Transverse colon (tissue), 4 donors: ENCODE data around the gene ACOT11.

Experiments used
- EP300 ChIP-seq: sonication (generic); formaldehyde crosslinking; IDR thresholded peaks from one replicate; pipeline ENCODE4 v1.6.1; 2017; ENCODE audit warnings: antibody characterized with exemption, low read depth
- POLR2AphosphoS5 ChIP-seq, 3 donors: sonication (generic); formaldehyde crosslinking; IDR thresholded peaks; one replicate each; pipeline ENCODE4 v1.6.1; 2016; ENCODE audit warnings: antibody characterized with exemption in 3 of 3
- TF ChIP-seq, protein P1 (sequence below), 5 experiments: fragments of 200-600 bp in 3 of 5; fragments of 450-650 bp in 2 of 5; sonication (generic) in 3 of 5; IDR thresholded peaks; 1 replicate in 2 of 5; 2 replicates in 3 of 5; pipeline ENCODE4 v1.5.1; 2016 to 2017; ENCODE audit warnings: antibody characterized with exemption in 5 of 5, inconsistent platforms in 3 of 5, mild to moderate bottlenecking in 2 of 5, moderate library complexity in 1 of 5

DNA sequence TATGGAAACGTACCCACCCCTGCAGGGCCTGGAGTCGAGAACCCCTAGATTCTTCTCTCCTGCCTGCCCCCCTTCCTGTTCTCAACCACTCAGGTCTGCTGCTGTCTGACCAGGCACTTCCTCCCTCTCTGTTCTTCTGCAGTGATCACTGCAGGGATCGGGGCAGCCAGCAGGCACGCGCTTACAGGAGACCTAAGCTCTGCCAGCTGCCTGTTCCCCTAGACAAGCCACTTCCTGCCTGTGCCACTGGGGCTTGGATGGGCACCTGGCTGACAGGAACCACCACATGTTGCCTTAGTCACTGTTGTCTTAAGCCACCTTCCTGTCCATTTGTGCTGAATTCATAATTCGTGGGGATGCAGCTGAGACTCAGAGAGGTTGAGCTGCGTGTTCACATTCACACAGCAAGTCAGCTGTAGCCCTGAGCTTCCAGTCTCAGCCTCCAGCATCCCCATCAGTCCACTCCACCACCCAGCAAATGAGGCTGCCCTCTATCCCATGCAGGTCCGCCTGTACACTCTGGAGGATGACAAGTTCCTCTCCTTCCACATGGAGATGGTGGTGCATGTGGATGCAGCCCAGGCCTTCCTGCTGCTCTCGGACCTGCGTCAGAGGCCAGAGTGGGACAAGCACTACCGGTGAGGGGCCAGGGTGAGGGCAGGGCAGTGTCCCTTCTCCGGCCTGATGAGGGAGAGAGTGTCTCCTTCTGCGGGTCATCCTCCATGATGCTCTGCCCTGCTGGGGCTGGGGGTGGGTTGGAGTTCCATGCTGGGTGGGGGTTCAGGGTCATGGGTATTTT, 56.7 kb downstream of the ACOT11 start:
- no peak for TF ChIP-seq POLR2AphosphoS5 (IDR thresholded peaks at IDR 0.05)
- TF ChIP-seq, protein P1, sequence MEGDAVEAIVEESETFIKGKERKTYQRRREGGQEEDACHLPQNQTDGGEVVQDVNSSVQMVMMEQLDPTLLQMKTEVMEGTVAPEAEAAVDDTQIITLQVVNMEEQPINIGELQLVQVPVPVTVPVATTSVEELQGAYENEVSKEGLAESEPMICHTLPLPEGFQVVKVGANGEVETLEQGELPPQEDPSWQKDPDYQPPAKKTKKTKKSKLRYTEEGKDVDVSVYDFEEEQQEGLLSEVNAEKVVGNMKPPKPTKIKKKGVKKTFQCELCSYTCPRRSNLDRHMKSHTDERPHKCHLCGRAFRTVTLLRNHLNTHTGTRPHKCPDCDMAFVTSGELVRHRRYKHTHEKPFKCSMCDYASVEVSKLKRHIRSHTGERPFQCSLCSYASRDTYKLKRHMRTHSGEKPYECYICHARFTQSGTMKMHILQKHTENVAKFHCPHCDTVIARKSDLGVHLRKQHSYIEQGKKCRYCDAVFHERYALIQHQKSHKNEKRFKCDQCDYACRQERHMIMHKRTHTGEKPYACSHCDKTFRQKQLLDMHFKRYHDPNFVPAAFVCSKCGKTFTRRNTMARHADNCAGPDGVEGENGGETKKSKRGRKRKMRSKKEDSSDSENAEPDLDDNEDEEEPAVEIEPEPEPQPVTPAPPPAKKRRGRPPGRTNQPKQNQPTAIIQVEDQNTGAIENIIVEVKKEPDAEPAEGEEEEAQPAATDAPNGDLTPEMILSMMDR (IDR thresholded peaks at IDR 0.05): no peak
- no peak for TF ChIP-seq EP300
